GM18909 (cell line): ENCODE data around the gene SLC10A7.

ENCODE experiments used
- ATAC-seq: cut with Tn5 transposase; IDR thresholded peaks from one replicate; pipeline ENCODE4 v1.9.1; 2021; ENCODE audit warnings: mild to moderate bottlenecking; ENCODE audit not compliant: unreplicated experiment, poor library complexity

SLC10A7 gene

DNA sequence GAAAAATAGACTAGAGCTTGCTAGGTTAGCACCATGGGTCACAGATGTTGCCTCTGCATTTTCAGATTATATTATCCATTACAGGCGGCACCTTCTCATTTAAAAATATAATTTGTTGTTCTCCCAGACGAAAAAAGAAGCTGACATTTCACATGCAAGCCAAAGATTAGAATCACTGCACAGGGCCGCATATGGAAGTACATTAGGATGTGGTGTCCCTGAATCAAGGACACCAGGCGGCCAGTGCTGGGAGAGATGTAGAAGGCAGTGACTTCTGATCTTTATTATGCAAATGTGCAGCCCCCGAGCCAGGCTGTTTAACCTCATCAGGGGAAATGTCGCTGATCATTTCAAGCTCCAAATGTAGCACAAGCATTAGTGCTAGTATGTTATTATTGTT lies 284.6 kb downstream of the SLC10A7 start:
- ATAC-seq = no peak

DNA sequence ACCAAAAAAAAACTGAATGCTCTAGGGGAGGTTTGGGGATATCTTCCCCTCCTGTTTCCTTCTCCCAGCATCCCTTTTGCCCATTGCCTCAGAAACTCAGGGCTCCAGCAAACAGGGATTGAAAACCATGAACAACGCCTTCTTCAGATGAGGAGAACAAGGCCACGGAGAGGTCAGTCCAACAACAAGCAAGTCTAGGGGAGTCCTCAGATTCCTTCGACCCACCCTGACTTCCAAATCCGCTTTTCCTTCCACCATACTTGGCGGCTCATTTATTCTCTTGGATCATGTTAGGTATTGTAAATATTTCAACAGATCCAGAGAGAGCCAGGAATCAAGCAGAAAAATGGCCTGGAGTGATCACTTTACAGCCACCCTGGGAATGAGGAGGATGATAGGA lies 285.5 kb downstream of the SLC10A7 start:
- no peak for ATAC-seq

DNA sequence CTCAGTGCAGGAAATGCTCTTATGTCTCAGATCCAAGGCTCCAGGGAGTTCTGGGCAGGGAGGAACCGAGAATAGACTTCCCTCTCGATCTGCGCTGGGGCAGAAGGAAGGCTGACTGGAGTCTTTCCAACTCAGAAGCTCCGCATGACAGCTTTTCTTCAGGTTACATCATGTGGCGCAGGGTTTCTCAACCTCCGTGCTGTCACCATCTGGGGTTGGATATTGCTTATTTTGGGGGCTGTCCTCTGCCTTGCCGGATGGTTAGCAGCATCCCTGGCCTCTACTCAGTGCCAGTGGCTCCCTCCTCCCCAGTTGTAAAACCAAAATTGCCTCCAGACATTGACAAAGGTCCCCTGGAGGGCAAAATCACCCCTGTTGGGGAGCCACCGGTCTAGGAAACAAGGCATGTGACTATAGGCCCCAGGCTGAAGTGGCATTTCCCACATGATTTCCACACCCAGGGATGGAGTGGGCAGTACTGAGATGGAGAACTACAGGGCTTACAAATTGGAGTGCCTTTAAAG lies 286.0 kb downstream of the SLC10A7 start:
- no peak for ATAC-seq

DNA sequence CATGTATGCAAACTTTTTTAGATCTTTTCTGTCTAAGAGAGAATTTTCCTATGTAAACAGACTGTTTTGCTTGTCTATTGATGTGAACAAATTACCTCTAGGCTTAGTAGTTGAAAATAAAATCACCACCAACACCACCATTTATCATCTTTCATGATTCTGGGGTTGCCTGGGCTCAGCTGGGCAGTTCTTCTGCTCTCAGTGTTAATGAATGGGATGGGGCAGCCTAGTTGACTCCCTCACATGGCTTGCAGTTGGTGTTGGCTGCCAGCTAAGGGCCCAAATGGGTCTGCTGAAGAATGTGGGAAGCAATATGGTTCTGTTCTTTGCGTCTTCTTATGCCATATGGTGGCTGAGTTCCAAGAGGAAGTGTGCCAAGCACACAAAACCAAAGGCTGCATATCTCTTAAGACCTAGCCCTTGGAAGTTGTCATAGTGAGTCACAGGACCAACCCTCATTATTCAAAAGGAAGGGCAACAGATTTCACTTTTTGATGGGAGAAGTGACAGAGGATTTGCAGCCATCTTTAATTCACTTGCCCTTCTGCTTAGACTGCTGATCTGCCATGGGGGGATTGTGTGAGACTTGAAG lies 289.5 kb downstream of the SLC10A7 start:
- no peak for ATAC-seq

DNA sequence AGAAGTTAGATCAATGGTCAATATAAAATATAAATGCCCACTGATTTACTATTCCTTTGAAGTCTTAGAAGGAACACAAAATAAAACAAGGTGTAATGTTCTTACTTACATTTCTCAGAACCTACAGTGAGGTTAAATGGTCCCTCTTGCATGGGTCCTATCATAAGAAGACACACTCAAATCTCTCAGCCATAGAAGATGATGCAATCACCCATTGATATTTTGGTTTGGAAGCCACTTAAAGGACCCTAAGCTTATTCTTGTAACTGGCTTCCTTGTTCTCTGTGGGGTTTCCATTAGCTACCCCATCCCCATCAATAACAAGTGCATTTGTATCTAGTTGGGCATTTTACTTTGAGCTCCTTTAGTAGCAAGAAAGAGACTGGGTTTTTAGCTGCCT lies 292.3 kb downstream of the SLC10A7 start:
- no peak for ATAC-seq

DNA sequence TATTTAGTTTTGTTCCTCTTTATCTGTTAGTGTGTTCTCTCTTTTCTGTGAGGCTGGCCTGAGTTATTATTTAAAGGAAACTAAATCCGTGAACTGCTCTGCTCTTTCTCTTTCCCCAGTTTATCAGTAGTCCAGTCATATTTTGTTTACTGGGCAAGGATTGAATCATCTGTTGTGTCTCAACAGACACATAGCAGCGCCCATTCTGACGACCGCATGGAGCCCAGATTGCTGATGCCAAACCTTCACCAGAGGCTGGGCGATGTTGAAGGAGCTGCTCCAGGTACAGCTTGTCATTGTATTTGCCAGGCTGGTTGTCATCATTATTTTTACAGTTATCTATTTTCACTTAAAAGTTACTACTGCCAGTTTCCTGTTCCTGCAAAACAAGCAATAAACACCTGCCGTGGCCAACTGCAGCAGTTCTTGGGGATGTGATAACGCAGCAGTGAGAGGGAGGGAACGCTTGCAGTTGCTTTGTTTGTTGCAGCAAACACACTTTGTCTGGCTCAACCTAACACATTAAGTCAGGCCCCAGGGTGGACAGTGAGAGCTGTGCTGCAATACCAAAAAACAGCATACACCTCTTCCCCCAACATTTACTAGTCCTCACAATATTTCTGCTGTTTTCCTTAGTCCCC lies 297.3 kb downstream of the SLC10A7 start:
- no peak for ATAC-seq

DNA sequence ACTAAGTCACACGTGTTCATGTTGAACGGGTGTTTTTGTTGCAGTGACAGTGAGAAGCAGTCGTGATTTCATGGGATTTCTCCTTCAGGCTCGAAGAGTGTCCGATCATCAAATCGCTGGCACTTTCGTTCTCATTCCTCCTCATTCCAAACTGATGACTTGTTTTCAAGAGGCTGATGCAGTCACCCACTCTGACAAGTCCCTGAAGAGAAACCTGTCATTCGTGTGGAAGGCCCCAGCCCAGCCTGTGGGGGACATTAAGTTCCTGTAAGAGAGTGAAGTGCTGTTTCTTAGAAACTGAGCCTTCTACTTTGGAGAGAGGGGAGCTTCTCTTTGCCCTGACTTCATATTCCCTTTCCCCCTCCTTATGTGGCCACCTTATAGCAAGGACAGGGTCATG lies 299.4 kb downstream of the SLC10A7 start:
- no peak for ATAC-seq

DNA sequence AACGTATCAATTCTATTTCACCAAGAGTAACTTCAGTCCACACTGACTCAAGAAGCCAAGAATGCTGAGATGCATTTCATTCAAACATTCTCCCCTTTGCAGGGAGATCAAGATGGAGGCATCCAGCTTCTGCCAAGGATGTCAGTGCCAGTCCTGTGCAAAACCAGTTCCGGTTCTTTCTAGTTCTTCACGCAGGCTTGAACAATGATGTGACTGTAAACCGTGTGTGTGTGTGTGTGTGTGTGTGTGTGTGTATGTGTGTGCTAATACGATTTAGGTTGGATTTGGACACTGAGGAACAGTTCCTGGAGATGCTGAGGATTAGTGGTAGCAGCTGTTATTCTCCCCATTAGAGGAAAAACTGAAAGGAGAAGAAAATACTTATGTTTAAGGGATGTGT lies 307.5 kb downstream of the SLC10A7 start, which contains the start of gene REELD1:
REELD1 (plus strand) TSS at position 301 of the 400 bp plus-strand sequence. CDS start 2,415 bp downstream, outside the sequence.
- no peak for ATAC-seq

DNA sequence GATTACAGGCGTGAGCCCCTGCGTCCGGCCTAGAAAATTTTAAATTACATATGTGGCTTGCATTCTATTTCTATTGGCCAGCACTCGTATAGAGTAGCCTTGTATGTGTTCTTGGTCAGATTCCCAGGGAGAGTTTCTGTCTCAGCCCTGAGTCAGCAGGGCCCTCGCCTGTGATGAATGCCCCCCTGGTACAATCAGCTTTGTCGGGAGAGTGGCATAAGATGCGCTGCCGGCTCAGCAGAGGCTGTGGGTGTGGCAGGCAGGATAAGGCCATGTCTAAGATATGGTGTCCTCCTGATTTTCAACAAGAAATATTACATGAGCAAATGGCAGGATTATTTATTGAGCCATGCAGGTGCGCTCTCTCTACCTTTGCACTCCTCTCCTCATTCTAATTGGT lies 309.0 kb downstream of the SLC10A7 start:
- no peak for ATAC-seq

DNA sequence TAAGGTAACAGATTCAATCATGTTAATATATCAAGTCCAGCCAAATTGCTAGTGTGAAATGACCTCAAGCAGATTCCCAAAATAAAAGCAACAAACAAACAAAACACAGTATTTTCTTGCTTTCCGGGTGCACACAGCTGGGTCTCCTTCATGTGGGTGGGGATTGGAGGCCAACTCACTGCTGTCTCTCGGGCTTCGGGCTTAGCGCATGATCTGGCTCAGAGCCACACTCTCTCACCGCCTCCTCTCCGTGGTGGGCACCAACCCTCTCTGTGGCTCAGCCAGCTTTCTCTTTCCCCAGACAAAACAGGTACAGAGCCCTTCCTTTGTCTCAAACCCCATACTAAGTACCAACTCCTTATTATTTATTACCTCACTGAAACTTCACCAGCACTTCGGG lies 310.3 kb downstream of the SLC10A7 start:
- ATAC-seq = no peak

DNA sequence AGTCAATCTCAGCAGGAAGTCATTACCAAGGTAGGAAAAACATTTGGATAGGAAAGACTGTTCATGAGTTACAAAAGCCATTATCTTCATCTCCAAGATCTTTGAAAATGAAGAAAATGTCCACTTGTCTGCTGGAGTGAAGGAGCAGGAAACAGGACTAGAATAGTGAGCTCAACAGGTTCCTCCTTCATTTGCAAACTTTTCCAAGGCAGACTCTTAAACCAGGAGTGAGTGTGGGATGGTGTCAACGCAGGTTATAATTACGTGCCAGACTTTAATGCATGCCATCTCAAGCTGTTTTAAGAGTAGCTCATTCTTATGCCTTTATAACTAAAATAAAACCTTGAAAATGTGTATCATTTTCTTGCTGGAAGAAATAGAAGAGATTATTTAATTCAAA lies 310.9 kb downstream of the SLC10A7 start:
- no peak for ATAC-seq

DNA sequence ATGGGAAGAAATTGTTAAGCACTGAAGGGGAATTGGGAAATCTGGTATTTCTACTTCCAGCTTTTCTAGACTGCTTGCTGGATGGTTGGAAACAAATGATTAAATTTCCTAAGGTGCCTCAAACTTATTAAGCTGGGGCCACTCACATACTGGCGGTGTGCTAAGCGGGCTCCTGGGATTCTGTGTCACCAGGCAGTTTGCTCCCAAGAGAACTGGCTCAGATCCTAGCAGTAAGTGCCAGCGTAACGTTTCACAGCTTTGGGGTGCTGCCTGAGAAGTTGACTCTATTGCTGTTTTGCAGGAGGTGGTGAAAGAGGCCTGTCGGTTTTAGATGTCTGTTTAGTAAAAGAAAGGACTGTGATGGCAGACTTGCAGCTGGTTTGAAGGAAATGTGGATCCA lies 314.3 kb downstream of the SLC10A7 start:
- ATAC-seq = no peak
